ENCODE measurements around the gene ARHGAP15.

The ARHGAP15 gene

GRCh38 chr2:143146366-143146765 lies 17.1 kb downstream of the ARHGAP15 start:
- DNase-seq: no peak

DNA sequence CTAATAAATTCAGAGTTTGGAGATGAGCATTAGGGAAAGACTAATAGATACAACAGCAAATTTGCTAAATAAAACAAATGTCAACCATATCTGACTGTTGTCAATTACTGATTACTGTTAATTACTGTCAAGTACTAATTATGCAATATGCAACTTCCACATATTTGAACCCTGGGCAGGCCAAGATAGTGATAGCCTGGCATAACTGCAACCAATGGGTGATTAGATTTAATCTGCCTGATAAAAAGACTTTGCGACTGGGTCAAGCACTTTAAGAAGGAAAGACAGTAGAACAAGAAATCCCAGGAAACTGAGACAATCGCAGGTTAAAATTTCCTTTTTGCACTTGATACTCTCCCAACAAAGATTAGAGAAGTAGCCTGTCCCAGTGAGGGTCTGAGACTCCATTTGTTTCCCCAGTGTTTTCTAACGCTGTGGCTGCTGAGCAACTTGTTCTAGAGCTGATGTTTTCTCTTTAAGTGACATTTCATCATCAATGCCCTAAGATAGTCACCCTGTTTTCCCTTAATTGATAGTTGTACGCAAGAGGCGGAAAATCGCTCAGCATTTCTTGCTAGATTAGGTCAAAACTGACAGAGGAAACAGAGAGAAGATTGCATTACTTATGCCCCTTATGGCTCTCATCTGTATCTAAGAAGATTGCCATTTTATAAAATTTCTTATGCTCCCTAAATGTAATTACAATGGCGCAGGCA lies 17.8 kb downstream of the ARHGAP15 start:
- no peak for DNase-seq

- no peak for DNase-seq
These were observed 18.8 kb downstream of the ARHGAP15 start for GRCh38 chr2:143148011-143148410.

DNA sequence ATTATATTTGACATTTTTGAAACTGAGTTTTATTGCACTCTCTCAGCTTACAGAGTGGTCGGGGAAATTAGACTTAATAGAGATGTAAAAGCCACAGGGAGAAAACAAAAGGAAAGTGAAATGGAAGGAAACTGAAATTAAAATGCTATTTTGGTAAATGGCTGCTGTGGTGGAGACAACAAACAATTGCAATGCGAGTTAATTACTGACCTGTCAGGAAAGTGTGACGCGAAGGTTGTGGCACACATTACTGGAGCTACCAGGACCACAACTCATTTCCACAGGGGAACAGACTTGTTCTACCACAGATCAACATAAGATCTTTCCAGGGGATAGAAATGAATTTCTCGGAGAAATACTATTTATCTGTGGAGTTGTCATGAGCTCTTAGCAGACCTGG lies 19.5 kb downstream of the ARHGAP15 start:
- DNase-seq: no peak

- no peak for DNase-seq
These were observed 21.1 kb downstream of the ARHGAP15 start for GRCh38 chr2:143150287-143150686.

DNA sequence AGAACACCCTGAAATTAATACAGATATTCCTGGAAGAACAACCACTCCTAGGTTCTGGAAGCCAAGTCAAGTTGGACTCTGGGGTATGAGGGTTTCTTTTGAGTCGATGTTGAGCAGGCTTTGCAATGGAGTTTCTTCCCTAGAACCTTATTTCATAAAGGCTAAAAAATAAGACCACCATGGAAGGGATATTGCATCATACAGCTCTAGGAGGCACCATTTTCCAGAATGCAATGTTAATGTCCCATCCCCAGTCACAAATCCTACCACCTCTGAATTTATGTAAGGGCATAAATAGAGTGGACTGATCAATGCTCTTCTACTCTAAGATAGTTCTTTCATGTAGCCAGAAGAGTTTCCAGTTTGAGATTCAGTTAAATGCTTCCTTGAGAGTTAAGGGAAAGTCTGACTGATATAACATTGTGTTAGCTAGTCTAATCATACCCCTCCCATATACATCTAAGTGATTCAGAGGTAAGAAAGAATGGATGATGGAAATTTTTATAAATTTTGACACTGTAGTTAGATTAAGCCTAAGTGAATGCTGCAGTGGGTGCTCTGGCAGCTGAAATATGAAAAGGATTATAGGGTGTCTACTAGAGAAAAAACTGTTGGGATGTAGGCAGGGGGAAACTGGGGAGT lies 22.0 kb downstream of the ARHGAP15 start:
- no peak for DNase-seq

- DNase-seq: no peak
These were observed 23.0 kb downstream of the ARHGAP15 start for GRCh38 chr2:143152219-143152618.

- DNase-seq: no peak
These were observed 23.4 kb downstream of the ARHGAP15 start for GRCh38 chr2:143152637-143153036.

DNA sequence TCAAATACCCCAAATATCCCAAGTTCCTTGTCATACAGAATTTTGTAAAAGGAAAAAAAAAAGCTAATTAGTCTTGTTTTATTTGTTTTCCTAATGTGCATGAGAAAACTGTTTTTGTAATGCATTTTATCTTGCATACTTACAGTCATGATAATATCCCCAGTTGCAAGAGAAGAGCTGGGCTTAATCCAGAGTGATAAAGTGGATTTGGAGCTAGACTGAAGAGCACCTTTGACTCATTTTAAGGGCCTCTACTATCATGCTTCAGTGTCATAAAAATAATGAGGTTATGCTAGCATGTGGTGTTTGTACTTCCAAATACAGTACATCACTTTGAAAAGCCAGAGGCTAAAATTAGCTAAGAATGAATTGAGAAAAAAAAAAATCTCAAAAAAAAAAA lies 26.4 kb downstream of the ARHGAP15 start:
- DNase-seq: no peak

GRCh38 chr2:143157001-143157400 lies 27.8 kb downstream of the ARHGAP15 start:
- DNase-seq: no peak

- DNase-seq: no peak
These were observed 28.2 kb downstream of the ARHGAP15 start for GRCh38 chr2:143157418-143157817.

DNA sequence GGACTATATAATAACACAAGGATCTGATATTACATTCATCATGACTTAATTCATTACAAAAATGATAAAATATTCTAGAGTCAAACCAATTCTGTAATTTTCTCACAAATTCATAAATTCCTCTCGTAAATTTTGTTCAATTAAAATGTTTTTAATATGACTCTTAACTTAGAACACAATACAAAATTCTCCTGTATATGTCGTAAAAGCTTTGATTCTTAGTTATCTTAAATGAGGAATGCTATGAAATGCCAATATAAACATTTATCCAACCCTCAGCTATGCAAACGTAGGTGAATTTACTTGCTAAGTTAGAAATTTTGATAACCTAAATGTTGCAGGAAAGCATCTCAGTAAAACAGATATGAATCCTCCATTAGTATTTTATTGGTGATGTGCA lies 28.9 kb downstream of the ARHGAP15 start:
- DNase-seq: no peak

DNA sequence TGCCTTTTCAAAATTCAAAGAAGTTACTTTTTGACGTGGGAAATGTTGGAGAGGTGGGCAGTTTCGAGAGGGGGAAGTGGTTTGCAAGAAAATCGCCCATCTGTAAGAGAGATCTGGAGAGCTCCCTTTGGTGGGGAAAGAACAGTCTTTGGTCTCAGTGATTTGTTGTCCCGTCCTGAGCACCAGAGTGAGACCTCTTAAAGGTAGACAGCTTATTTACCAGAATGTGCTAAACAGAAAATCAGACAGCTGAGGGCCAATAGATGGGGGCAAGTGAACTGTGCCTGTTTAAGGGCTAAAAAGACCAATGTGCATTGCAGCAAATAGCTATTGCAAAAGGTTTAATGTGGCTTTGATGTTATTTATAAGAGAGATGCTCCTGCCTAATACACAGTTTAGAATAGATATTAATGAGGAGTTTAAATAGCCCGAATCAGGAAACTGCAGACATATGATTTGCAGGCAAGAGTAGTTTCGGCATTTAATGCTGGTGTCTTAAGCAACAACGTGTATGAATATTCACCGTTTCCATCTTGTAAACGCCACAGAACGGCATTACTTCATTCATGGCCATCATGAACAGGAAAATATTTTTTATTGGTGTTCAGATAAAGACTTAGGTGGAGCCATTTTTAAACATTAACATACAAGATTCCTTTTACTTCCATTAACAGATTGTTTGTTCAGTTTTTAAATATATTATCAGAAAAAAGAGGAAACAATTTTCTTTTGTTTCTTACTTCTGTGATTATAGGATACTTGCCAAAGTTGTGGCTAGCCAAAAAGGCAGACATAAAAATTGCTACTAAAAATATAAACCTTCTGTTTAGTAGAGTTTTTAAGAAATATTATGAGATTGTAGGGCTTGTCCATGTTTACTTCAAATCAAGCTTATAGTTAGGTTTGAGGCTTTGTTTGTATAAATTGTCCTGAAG lies 29.6 kb downstream of the ARHGAP15 start:
- DNase-seq: no peak

GRCh38 chr2:143159486-143159840 lies 30.2 kb downstream of the ARHGAP15 start:
- DNase-seq: no peak

DNA sequence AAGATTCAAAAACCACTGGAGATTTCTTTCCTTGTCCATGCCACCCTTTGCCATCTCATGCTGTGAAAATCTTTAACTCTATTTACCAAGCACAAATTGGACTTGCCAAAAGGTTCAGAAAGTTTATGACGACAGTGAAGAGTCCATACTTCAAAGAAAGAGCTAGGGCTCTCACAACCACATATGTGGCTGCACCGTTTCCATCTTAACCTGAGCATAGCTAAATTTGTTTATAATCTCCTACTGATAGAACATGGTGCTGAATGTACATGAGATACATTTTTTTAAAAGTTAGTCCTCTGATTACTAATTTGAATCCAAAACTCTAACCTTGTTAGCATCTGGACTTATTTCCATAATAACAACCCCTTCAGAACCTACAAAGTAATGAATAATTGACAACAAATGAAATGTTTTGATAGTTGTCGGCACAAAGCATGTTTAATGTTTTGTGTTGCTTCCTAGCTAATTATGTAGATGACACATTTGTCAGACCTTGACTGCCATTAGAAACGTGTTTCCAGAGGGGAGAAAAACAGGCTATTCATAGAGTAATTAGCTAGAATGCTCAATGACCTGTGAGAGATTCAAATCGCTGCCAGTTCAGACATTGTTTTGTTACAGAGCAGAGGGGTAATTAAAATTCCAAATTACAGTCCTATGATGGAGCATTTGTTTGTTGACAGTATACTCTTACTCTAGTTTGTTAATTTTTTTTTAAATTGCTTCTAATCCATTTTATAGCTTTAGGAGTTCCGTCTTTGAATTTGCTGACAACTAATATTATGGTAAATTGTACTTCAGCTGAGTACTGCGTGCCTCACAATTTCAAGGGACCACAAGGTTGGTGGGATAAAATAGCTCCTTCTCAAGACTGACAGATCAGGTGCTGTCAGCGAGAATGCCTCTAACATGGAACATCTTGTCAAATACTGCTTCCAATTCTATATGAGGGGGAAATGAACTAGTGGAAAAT lies 31.8 kb downstream of the ARHGAP15 start:
- DNase-seq: no peak

DNA sequence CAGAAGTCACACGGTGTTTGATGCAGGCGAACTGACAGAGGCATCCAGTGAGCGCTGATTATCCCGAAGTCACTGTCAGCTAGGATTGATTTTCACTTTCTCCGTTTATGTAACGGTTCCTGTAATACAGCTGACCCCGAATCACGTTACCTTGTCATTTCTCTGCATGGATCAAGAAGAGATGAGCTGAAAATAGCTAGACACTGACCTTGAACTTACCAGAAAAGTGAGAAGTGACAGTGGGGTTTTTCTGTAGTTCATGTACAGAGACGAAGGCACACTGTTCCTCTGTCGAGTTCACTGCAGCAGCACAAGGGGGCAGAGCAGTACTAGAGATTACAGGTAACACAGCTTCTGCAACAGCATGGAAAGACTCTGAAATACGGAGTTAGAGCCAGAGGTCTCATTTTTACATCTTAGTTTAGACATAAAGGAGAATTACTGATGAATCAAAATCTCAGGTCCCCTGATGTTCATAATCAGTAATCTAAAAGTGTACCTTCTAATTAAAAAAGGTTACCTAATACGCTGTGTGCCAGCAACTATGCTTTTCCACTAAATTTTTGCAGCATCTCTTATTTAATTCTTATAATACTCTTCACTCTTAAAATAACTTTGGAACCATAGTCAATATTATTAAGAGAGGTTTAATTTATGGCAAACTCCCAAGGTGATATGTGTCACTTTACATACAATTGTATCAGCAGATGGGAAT lies 33.1 kb downstream of the ARHGAP15 start:
- DNase-seq: no peak

- DNase-seq: no peak
These were observed 33.8 kb downstream of the ARHGAP15 start for GRCh38 chr2:143162997-143163396.

- no peak for DNase-seq
These were observed 34.3 kb downstream of the ARHGAP15 start for GRCh38 chr2:143163499-143163898.

DNA sequence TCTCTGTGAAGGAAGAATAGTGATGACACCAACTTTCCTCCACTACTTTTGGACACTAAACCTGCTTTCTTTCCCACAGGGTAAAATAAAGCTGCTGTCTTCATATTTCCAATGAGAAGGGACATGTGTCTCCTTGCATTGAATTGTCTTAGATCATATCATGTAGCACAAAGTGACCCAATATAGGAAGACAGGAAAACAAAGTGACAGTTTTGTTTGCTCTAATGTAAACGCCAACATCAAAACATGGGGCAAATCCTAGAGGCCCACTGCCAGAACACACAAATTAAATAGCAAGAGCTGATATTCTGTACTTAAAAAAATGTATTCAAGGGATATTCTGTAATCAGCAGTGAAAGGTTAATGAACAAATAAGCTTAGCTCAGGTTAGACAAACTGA lies 36.1 kb downstream of the ARHGAP15 start:
- DNase-seq: no peak

GRCh38 chr2:143169105-143169504 lies 39.9 kb downstream of the ARHGAP15 start:
- DNase-seq: no peak

GRCh38 chr2:143171817-143172216 lies 42.6 kb downstream of the ARHGAP15 start:
- no peak for DNase-seq

- DNase-seq: no peak
These were observed 46.2 kb downstream of the ARHGAP15 start for GRCh38 chr2:143175438-143175837.
